Breast epithelium (tissue), 4 donors: ENCODE measurements around the gene ZBTB48. TPM values are rescaled to one million over a fixed set of nuclear protein-coding genes. Genes with fewer than 3 reads are reported as not detected.

Experiments
- DNase-seq, 2 donors: peaks; one replicate each; pipeline ENCODE4 v3.0.0-alpha.2; 2019; ENCODE audit warnings: low spot score in 2 of 2
- H3K27ac ChIP-seq, 2 donors: fragments of 200-600 bp; sonication (generic) in 1 of 2; one replicate each; pipeline ENCODE4 v1.5.1; 2016 to 2019; ENCODE audit warnings: mild to moderate bottlenecking in 1 of 2
- H3K27me3 ChIP-seq, 2 donors: fragments of 200-600 bp; sonication (generic) in 1 of 2; one replicate each; pipeline versions ENCODE4 v1.5.1 to v1.6.0; 2017 to 2019; ENCODE audit warnings: control low read depth in 1 of 2, mild to moderate bottlenecking in 1 of 2
- H3K36me3 ChIP-seq: fragments of 200-600 bp; one replicate; pipeline ENCODE4 v1.5.1; 2019
- H3K4me1 ChIP-seq, 2 donors: fragments of 200-600 bp; sonication (generic); one replicate each; pipeline ENCODE4 v1.5.1; 2016 to 2019; ENCODE audit warnings: control low read depth in 1 of 2
- H3K4me3 ChIP-seq, 3 donors: fragments of 200-600 bp; sonication (generic); 1 replicate in 2 of 3; 2 replicates in 1 of 3; pipeline ENCODE4 v1.5.1; 2016 to 2019; ENCODE audit warnings: mild to moderate bottlenecking in 3 of 3, moderate library complexity in 2 of 3
- H3K9me3 ChIP-seq, 2 donors: fragments of 200-600 bp; sonication (generic) in 1 of 2; one replicate each; pipeline ENCODE4 v1.5.1; 2016 to 2019; ENCODE audit warnings: control low read depth in 1 of 2
- CTCF ChIP-seq, 3 donors: fragments of 450-650 bp; IDR thresholded peaks; one replicate each; pipeline ENCODE4 v1.5.1; 2016 to 2017; ENCODE audit warnings: antibody characterized with exemption in 3 of 3, mild to moderate bottlenecking in 3 of 3, moderate library complexity in 3 of 3
- POLR2A ChIP-seq: fragments of 450-650 bp; IDR thresholded peaks from one replicate; pipeline ENCODE4 v1.6.1; 2016; ENCODE audit warnings: antibody characterized with exemption, mild to moderate bottlenecking, moderate library complexity
- POLR2AphosphoS5 ChIP-seq, 3 donors: sonication (generic); formaldehyde crosslinking; IDR thresholded peaks; one replicate each; pipeline ENCODE4 v1.6.1; 2017; ENCODE audit warnings: antibody characterized with exemption in 3 of 3
- intact Hi-C: fragments of 100-400 bp; cut with DNase I; formaldehyde crosslinking; loops from one replicate; pipeline ENCODE4 v1.15.1; 2023; ENCODE audit warnings: low total_unique reads
- total RNA-seq, 3 donors: library from RNA; depleted of rRNA; stranded (reverse); fragments of >200 nt; gene quantifications; one replicate each; pipeline ENCODE4 v1.1.0, GENCODE V29; 2016

Gene ZBTB48
- total RNA-seq, 3 donors from 2014 or later = 19.3 to 19.6 (median 19.4) TPM

- intact Hi-C loops = no loop called here
Measured at GRCh38 chr1:6584126-6585080, 4.6 kb downstream of the ZBTB48 start.

GRCh38 chr1:6585081-6585722, 5.4 kb downstream of the ZBTB48 start:
- DNase-seq = no peak
- H3K36me3 ChIP-seq = no peaks in the 10 kb centered on the region
- H3K27ac ChIP-seq = peak overlapping the region in 1 of 2 donors; percentile 43
- no peak for TF ChIP-seq POLR2AphosphoS5 (IDR thresholded peaks at IDR 0.05)
- no peak for TF ChIP-seq POLR2A
- TF ChIP-seq CTCF (IDR thresholded peaks at IDR 0.05) = no peak
- no peaks in the 10 kb centered on the region for H3K9me3 ChIP-seq
- peaks cover 6 to 16% of the 10 kb centered on the region in 2 donors for H3K4me1 ChIP-seq
- intact Hi-C loops = no loop called here
- H3K27me3 ChIP-seq = no peaks in the 10 kb centered on the region
- no peak overlapping the region for H3K4me3 ChIP-seq

More at GRCh38 chr1:6584126-6585080, 4.6 kb downstream of the ZBTB48 start:
- TF ChIP-seq POLR2A = no peak
- TF ChIP-seq CTCF (IDR thresholded peaks at IDR 0.05) = peak in 2 of 3 donors; percentile 28 to 30
- no peak for DNase-seq
- Histone ChIP-seq H3K4me3 (no peak overlapping the region), H3K4me1 (peaks cover 6 to 16% of the 10 kb centered on the region in 2 donors), H3K36me3 (no peaks in the 10 kb centered on the region), H3K27me3 (no peaks in the 10 kb centered on the region), H3K27ac (no peak overlapping the region), H3K9me3 (no peaks in the 10 kb centered on the region)

- no peak overlapping the region for H3K4me3 ChIP-seq
- H3K27me3 ChIP-seq = no peaks in the 10 kb centered on the region
- peak overlapping the region in 1 of 2 donors; percentile 19 for H3K27ac ChIP-seq
- peaks cover 3 to 11% of the 10 kb centered on the region in 2 donors for H3K4me1 ChIP-seq
- intact Hi-C loops = no loop called here
- no peaks in the 10 kb centered on the region for H3K9me3 ChIP-seq
- DNase-seq = no peak
- TF ChIP-seq CTCF (IDR thresholded peaks at IDR 0.05) (no peak), POLR2AphosphoS5 (IDR thresholded peaks at IDR 0.05) (no peak), POLR2A (no peak)
- no peaks in the 10 kb centered on the region for H3K36me3 ChIP-seq
Measured at GRCh38 chr1:6585841-6586240, 6.0 kb downstream of the ZBTB48 start.

GRCh38 chr1:6586404-6586816, 6.6 kb downstream of the ZBTB48 start:
- Histone ChIP-seq H3K4me3 (no peak overlapping the region), H3K36me3 (no peaks in the 10 kb centered on the region), H3K9me3 (no peaks in the 10 kb centered on the region), H3K4me1 (peaks cover 0 to 6% of the 10 kb centered on the region in 2 donors), H3K27ac (peak overlapping the region in 1 of 2 donors; percentile 19), H3K27me3 (no peaks in the 10 kb centered on the region)
- DNase-seq = no peak
- intact Hi-C loops = no loop called here
- TF ChIP-seq CTCF (IDR thresholded peaks at IDR 0.05) (no peak), POLR2A (no peak), POLR2AphosphoS5 (IDR thresholded peaks at IDR 0.05) (no peak)
